ENCODE measurements around the gene DERL3.

DERL3 gene

DNA sequence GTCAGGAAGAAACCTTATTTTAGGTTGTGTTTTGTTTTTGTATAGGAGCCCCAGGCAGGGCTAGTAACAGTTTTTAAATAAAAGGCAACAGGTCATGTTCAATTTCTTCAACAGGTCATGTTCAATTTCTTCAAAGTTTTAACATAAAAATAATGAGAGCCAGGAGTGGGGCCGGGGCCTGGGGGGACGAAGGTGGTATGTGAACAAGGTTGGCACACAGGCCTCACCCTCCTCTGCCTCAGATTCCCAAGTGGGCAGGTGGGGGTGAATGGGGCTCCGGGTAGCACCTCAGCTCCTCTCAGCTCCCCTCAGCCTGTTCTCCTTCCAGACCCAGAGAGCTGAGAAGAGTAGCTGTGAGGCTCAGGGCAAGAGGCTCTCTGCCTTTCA is 4.4 kb downstream of the DERL3 start:
- DNase-seq (ENCODE audit: low read depth): no peak
- TF ChIP-seq, protein P1, sequence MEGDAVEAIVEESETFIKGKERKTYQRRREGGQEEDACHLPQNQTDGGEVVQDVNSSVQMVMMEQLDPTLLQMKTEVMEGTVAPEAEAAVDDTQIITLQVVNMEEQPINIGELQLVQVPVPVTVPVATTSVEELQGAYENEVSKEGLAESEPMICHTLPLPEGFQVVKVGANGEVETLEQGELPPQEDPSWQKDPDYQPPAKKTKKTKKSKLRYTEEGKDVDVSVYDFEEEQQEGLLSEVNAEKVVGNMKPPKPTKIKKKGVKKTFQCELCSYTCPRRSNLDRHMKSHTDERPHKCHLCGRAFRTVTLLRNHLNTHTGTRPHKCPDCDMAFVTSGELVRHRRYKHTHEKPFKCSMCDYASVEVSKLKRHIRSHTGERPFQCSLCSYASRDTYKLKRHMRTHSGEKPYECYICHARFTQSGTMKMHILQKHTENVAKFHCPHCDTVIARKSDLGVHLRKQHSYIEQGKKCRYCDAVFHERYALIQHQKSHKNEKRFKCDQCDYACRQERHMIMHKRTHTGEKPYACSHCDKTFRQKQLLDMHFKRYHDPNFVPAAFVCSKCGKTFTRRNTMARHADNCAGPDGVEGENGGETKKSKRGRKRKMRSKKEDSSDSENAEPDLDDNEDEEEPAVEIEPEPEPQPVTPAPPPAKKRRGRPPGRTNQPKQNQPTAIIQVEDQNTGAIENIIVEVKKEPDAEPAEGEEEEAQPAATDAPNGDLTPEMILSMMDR (conservative IDR thresholded peaks at IDR 0.05; ENCODE audit: low read length): no peak
- no peak overlapping the region for H3K4me3 ChIP-seq (ENCODE audit: low read length)

DNA sequence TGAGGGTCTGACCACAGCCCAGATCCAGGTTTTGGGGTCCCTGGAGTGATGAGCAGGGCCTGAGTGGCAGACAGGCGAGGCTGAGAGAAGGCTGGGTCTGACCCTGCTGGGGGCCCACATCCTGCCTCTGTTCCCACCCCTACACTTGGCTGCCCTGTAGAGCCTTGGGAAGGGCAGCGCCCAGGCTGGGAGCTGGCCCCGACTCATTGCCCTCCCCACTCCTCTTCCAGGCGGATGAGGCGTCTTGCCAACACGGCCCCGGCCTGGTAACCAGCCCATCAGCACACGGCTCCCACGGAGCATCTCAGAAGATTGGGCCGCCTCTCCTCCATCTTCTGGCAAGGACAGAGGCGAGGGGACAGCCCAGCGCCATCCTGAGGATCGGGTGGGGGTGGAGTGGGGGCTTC is 4.9 kb downstream of the DERL3 start:
- no peak for DNase-seq (ENCODE audit: low read depth)
- TF ChIP-seq, protein P1 (conservative IDR thresholded peaks at IDR 0.05; ENCODE audit: low read length): no peak
- H3K4me3 ChIP-seq (ENCODE audit: low read length): no peak overlapping the region

DNA sequence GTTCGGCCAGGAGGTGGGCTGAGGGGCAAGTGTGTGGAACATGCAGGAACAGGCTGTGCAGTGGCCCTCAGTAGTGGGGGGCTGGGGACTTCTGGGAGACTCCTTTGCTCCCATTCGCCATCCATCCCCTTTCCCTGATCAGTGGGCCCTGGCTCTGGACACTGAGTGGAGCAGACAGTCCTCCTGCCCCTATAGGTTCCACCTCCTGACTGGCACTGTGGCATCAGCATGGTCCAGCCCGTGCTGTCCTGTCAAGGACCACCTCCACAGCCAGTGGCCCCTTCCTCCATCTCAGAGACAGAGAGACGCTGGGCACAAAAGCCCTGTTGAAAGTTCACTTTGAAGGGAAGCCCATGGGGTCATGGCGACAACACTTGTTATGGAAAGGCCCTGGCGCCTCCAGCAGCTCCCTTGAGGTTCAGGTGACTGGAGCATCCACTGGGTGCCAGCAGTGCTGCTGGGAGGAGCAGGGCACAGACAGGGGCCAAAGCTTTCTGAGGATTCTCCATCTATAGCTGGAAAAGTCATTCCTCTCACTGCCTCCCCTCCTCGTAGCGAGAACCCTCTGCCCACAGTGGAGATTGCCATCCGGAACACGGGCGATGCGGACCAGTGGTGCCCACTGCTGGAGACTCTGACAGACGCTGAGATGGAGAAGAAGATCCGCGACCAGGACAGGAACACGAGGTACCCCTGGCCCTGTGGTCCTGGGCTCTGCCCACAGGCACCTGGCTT is 5.6 kb downstream of the DERL3 start:
- TF ChIP-seq, protein P1 (conservative IDR thresholded peaks at IDR 0.05; ENCODE audit: low read length): no peak
- no peak overlapping the region for H3K4me3 ChIP-seq (ENCODE audit: low read length)
- no peak for DNase-seq (ENCODE audit: low read depth)

DNA sequence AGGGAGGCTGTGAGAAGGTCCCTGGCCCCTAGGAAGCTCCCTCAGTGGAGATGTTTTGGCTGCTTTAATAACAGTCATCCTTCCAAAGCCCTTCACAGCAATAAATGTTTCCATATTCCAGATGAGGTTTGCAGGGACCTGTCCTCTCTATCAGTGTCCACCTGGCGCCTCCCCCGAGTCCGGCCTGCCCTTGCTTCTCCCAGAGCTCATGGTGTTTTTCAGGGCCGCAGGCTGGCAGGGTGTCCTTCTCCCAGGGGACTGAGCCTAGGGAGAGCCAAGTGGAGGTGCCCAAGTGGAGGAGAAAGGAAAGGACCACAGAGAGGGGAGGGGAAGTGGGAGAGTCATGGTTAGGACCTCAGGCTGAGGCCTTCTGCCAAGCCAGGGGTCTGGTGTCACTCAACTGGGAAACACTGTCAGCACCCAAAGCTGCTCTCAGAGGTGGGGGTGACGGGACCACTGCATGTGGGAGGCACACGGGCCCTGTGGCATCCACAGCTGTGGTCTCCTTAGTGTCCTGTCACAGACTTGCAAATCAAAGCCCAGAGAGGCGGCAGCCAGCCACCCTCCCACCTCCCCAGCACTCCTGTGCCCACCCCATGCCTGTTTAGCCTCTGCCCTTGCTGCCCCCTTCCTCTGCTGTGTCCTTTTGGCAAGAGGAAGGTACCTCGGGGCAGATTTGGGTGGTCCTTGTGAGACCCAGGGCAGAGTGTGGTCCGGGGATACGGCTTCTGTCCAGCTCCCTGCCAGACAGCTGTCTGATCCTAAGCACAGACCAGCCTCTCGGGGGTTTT is 6.4 kb downstream of the DERL3 start:
- no peak overlapping the region for H3K4me3 ChIP-seq (ENCODE audit: low read length)
- TF ChIP-seq, protein P1 (conservative IDR thresholded peaks at IDR 0.05; ENCODE audit: low read length): no peak
- no peak for DNase-seq (ENCODE audit: low read depth)

DNA sequence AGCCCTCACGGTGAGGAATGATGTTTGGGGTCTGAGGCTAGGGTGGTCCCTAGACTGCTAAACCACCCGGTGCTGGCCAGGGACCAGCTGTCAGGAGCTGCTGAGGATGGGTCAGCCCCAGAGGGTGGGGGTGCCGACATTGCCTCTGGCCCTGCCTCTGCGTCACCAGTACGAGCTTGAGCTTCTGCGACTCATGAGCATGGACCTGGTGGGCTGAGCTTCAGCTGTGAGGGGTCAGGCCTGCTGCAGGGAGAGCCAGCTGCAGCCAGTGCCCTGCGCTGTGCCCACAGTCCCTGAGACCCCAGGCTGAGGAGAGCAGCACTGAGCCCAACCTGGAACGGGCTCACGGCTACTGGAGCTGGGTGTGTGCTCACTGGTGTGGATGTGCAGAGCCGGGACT is 7.0 kb downstream of the DERL3 start:
- TF ChIP-seq, protein P1 (conservative IDR thresholded peaks at IDR 0.05; ENCODE audit: low read length): no peak
- H3K4me3 ChIP-seq (ENCODE audit: low read length): no peak overlapping the region
- no peak for DNase-seq (ENCODE audit: low read depth)

DNA sequence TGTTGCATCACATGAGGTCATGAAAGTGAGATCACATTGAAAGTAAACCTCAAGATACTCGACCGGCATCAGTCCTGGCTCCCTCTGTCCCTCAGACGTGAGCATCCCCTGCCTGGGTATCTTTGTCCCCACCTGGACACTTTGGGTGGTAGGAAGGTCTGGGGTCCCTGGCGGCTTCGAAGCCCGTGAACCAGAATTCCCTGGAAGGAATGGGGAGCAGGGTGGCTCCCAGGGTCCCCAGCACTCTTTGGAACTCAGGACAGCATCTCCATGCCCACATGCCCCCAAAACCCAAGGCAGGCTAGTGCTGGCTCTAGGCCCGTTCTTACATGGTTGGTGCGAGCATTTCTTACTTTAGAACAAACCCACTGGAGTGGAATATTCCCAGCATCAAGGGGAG is 7.5 kb downstream of the DERL3 start:
- TF ChIP-seq, protein P1 (conservative IDR thresholded peaks at IDR 0.05; ENCODE audit: low read length): no peak
- no peak overlapping the region for H3K4me3 ChIP-seq (ENCODE audit: low read length)

More for the DNA sequence above, 7.5 kb downstream of the DERL3 start:
- no peak for DNase-seq (ENCODE audit: low read depth)

Data from AG10803 (cell line).